Measurements from ENCODE around the gene DOCK3. TPM values are rescaled to one million over a fixed set of nuclear protein-coding genes. Genes with fewer than 3 reads are reported as not detected.

Gene DOCK3
- total RNA-seq, 4 donors from 2014 or later, result 5.5 to 10.0 (median 8.7) TPM

DNA sequence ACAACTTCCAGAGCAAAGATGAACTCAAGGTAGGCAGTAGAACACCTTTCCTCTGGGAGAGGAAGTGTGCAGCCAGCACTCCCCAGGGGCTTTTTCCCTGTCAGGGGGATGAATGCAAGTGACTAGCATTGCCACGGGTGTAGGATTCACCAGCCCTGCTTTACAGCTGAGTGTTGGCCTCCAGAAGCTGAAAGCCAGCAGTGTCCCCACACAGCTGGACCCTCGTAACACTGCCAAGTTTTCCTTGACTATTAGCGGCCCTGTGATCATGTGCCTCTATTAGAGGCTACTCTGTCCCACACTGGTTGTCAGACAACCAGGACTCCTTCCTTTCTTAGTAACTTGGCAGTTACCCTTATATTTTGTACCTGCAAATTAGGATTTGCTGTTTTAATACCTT, 605.4 kb downstream of the DOCK3 start:
- no peaks in the 10 kb centered on the region for H3K27me3 ChIP-seq
- peaks cover 0 to 52% of the 10 kb centered on the region in 2 donors for H3K36me3 ChIP-seq
- H3K4me3 ChIP-seq, result no peak overlapping the region
- ATAC-seq, result no peak
- WGBS, 2 donors (ENCODE audit: low coverage in 1 of 2), result 33 to 72% methylated on average over 1 to 2 of the region's 3 CpGs
- H3K4me1 ChIP-seq, result no peaks in the 10 kb centered on the region
- no peak for TF ChIP-seq POLR2AphosphoS5 (IDR thresholded peaks at IDR 0.05)
- TF ChIP-seq EP300 (IDR thresholded peaks at IDR 0.05), result no peak
- TF ChIP-seq POLR2A (IDR thresholded peaks at IDR 0.05), result no peak
- TF ChIP-seq, protein P1, sequence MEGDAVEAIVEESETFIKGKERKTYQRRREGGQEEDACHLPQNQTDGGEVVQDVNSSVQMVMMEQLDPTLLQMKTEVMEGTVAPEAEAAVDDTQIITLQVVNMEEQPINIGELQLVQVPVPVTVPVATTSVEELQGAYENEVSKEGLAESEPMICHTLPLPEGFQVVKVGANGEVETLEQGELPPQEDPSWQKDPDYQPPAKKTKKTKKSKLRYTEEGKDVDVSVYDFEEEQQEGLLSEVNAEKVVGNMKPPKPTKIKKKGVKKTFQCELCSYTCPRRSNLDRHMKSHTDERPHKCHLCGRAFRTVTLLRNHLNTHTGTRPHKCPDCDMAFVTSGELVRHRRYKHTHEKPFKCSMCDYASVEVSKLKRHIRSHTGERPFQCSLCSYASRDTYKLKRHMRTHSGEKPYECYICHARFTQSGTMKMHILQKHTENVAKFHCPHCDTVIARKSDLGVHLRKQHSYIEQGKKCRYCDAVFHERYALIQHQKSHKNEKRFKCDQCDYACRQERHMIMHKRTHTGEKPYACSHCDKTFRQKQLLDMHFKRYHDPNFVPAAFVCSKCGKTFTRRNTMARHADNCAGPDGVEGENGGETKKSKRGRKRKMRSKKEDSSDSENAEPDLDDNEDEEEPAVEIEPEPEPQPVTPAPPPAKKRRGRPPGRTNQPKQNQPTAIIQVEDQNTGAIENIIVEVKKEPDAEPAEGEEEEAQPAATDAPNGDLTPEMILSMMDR (IDR thresholded peaks at IDR 0.05), result no peak
- H3K9me3 ChIP-seq, result no peaks in the 10 kb centered on the region
- no peak overlapping the region for H3K27ac ChIP-seq

DNA sequence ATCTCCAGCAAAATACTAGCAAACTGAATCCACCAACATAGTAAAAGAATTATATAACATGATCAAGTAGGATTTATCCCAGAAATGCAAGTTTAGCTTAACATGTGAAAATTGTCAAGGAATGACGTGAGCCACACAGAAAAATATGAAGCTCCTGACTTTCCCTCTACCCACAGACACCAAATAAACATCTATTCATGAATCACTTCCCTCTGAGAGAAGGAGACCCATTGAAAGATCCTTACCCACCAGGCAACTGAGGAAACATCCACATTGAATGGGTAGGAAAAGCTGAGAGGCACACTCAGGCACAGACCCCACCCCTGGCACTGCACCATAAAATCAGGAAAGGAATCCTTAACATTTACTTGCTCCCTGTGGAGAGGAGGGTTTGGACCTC, 608.2 kb downstream of the DOCK3 start:
- H3K4me3 ChIP-seq, result no peak overlapping the region
- H3K27ac ChIP-seq, result no peak overlapping the region
- peaks cover 0 to 12% (median 0%) of the 10 kb centered on the region in 3 donors for H3K9me3 ChIP-seq
- H3K27me3 ChIP-seq, result no peaks in the 10 kb centered on the region
- TF ChIP-seq, protein P1 (IDR thresholded peaks at IDR 0.05), result no peak
- no peak for TF ChIP-seq POLR2AphosphoS5 (IDR thresholded peaks at IDR 0.05)
- no peak for TF ChIP-seq EP300 (IDR thresholded peaks at IDR 0.05)
- TF ChIP-seq POLR2A (IDR thresholded peaks at IDR 0.05), result no peak
- H3K4me1 ChIP-seq, result no peaks in the 10 kb centered on the region
- no peak for ATAC-seq
- WGBS, 2 donors (ENCODE audit: low coverage in 1 of 2), result 58 to 88% methylated on average over 1 of the region's 1 CpG
- H3K36me3 ChIP-seq, result peaks cover 0 to 37% of the 10 kb centered on the region in 2 donors

DNA sequence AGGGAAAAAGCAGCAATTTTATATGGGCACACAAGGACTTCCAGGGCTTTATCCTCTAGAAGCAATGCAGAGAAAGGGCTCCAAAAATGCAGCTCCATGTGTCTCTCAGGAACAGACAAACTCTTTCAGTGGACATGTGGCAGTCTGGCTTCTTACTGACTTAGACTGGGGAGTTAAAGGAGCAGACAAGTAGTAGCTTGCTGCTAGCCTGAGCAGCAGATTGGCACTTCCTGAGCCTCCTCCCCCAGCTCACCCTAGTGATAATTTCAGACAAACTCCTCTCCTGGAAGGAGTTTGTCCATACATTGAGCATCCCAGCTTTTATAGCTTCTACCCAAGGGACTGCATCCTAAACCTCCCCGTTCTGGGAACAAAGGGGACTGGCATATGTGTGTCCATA, 608.7 kb downstream of the DOCK3 start:
- WGBS, 2 donors (ENCODE audit: low coverage in 1 of 2), result 67% methylated on average over 1 of the region's 1 CpG; no CpG with 5 or more reads in 1 of the 2 donors
- peaks cover 0 to 12% (median 0%) of the 10 kb centered on the region in 3 donors for H3K9me3 ChIP-seq
- no peak for ATAC-seq
- H3K4me3 ChIP-seq, result no peak overlapping the region
- TF ChIP-seq POLR2A (IDR thresholded peaks at IDR 0.05), result no peak
- TF ChIP-seq EP300 (IDR thresholded peaks at IDR 0.05), result no peak
- TF ChIP-seq POLR2AphosphoS5 (IDR thresholded peaks at IDR 0.05), result no peak
- TF ChIP-seq, protein P1 (IDR thresholded peaks at IDR 0.05), result no peak
- H3K36me3 ChIP-seq, result peaks cover 0 to 37% of the 10 kb centered on the region in 2 donors
- no peak overlapping the region for H3K27ac ChIP-seq
- no peaks in the 10 kb centered on the region for H3K4me1 ChIP-seq
- no peaks in the 10 kb centered on the region for H3K27me3 ChIP-seq

DNA sequence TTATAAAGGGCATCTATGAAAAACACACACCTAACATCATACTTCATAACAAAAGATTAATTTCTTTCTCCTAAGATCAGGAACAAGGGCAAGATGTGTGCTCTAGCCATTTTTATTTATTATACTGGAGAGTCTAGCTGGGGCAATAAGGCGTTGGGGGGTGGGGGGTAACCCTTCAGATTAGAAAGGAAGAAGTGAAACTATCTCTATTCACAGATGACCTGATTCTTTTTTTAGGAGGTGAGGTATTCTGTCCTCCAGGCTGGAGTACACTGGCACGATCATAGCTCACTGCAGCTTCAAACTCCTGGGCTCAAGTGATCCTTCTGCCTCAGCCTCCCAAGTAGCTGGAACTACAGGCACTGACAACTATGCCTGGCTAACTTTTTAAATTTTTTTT, 620.9 kb downstream of the DOCK3 start:
- no peaks in the 10 kb centered on the region for H3K27me3 ChIP-seq
- H3K4me1 ChIP-seq, result no peaks in the 10 kb centered on the region
- 68 to 76% methylated on average over 2 of the region's 2 CpGs for WGBS, 2 donors (ENCODE audit: low coverage in 1 of 2)
- H3K36me3 ChIP-seq, result no peaks in the 10 kb centered on the region
- peaks cover 0 to 23% (median 0%) of the 10 kb centered on the region in 3 donors for H3K9me3 ChIP-seq
- H3K4me3 ChIP-seq, result no peak overlapping the region
- ATAC-seq, result no peak
- no peak for TF ChIP-seq EP300 (IDR thresholded peaks at IDR 0.05)
- TF ChIP-seq, protein P1 (IDR thresholded peaks at IDR 0.05), result no peak
- no peak overlapping the region for H3K27ac ChIP-seq

DNA sequence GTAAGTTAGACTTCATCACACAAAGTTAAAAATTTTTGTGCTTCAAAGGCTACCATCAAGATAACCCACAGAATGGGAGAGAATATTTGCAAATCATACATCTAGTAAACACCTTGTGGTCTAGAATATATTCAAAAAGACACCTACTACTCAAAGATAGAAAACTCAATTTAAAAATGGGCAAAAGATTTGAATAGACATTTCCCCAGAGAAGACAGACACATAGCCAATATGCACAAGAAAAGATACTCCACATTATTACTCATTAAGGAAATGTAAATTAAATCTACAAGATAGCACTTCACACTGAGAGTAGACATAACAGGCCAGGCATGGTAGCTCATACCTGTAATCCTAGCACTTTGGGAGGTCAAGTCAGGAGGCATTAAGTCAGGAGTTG, 622.6 kb downstream of the DOCK3 start:
- TF ChIP-seq POLR2AphosphoS5 (IDR thresholded peaks at IDR 0.05) (no peak), EP300 (IDR thresholded peaks at IDR 0.05) (no peak), POLR2A (IDR thresholded peaks at IDR 0.05) (no peak)
- TF ChIP-seq, protein P1 (IDR thresholded peaks at IDR 0.05), result no peak
- H3K4me1 ChIP-seq, result no peaks in the 10 kb centered on the region
- no peaks in the 10 kb centered on the region for H3K36me3 ChIP-seq
- no peak overlapping the region for H3K4me3 ChIP-seq
- H3K27ac ChIP-seq, result no peak overlapping the region
- ATAC-seq, result no peak
- H3K9me3 ChIP-seq, result peaks cover 0 to 14% (median 0%) of the 10 kb centered on the region in 3 donors
- H3K27me3 ChIP-seq, result no peaks in the 10 kb centered on the region

Measured in gastroesophageal sphincter (tissue), 4 donors.